22Rv1 (cell line): ENCODE measurements around the gene APOA4.

Experiments used
- ZFX ChIP-seq: fragments of 450-650 bp; IDR thresholded peaks from 2 replicates; pipeline ENCODE4 v1.6.1; 2017; ENCODE audit warnings: antibody characterized with exemption, borderline replicate concordance
- TF ChIP-seq, protein P1 (sequence below): fragments of 450-650 bp; IDR thresholded peaks from 2 replicates; pipeline ENCODE4 v1.5.1; 2017; ENCODE audit warnings: mild to moderate bottlenecking

DNA sequence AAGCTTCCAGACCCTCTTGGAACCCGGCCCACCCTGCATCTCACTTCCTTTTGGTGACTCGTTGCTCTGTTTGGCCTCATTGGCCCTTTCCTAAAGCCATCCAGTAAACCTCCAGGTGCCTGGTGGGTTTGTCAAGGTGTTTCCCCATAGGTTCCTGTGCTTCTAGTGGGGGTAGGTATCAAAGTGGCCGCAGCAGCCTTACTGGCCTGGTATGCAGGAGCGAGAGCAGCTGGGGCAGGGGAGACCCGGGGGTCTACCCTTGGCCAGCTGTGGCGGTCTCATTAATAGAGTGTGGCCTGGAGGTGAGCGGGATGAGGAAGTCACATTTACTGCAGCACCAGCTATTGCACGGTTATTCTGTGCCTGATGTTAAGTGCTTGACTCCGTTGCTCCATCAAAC lies 4.1 kb downstream of the APOA4 start:
- TF ChIP-seq, protein P1, sequence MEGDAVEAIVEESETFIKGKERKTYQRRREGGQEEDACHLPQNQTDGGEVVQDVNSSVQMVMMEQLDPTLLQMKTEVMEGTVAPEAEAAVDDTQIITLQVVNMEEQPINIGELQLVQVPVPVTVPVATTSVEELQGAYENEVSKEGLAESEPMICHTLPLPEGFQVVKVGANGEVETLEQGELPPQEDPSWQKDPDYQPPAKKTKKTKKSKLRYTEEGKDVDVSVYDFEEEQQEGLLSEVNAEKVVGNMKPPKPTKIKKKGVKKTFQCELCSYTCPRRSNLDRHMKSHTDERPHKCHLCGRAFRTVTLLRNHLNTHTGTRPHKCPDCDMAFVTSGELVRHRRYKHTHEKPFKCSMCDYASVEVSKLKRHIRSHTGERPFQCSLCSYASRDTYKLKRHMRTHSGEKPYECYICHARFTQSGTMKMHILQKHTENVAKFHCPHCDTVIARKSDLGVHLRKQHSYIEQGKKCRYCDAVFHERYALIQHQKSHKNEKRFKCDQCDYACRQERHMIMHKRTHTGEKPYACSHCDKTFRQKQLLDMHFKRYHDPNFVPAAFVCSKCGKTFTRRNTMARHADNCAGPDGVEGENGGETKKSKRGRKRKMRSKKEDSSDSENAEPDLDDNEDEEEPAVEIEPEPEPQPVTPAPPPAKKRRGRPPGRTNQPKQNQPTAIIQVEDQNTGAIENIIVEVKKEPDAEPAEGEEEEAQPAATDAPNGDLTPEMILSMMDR, result no peak
- TF ChIP-seq ZFX, result no peak
